ENCODE results near the gene TSN. TPM values are rescaled to one million over a fixed set of nuclear protein-coding genes. Genes with fewer than 3 reads are reported as not detected.
"Not testable (repeated sequence)": the region's sequence is repeated elsewhere in the genome, so short reads cannot be mapped to it uniquely, and the experiment has no call there.

TSN gene
- total and polyA plus RNA-seq, 2 donors (not counting 1 experiment from before 2014, with no cell fraction given): 40.0 to 50.4 TPM

GRCh38 chr2:121805766-121806143 is 50.3 kb downstream of the TSN start:
- no peaks in the 10 kb centered on the region for H3K36me3 ChIP-seq (ENCODE audit: control insufficient read depth, insufficient read depth, low read length)
- H3K4me2 ChIP-seq (ENCODE audit: extremely low read depth, insufficient read depth, low read length): no peak overlapping the region
- peaks cover under 1% of the 10 kb centered on the region for H3K27me3 ChIP-seq (ENCODE audit: control insufficient read depth, insufficient read depth, low read length)
- no peak overlapping the region for H3K9ac ChIP-seq (ENCODE audit: insufficient read depth, low read length)
- H2AFZ ChIP-seq (ENCODE audit: low read length): no peak overlapping the region
- H3K9me3 ChIP-seq (ENCODE audit: control insufficient read depth, insufficient read depth, low read depth, low read length): no peaks in the 10 kb centered on the region
- no peak overlapping the region for H3K4me3 ChIP-seq (replicated peaks in 1 of 4; ENCODE audit: control extremely low read depth in 1 of 4, insufficient read depth in 1 of 4, low read depth in 3 of 4, low read length in 4 of 4)
- no peaks in the 10 kb centered on the region for H3K79me2 ChIP-seq (ENCODE audit: control insufficient read depth, insufficient read depth, low read length)
- no peak for DNase-seq (ENCODE audit: low read depth in 2 of 2)
- H3K27ac ChIP-seq (ENCODE audit: insufficient read depth, low read length): no peak overlapping the region
- TF ChIP-seq EZH2 (IDR thresholded peaks at IDR 0.05; ENCODE audit: low read length, missing control alignments): no peak
- TF ChIP-seq, protein P1, sequence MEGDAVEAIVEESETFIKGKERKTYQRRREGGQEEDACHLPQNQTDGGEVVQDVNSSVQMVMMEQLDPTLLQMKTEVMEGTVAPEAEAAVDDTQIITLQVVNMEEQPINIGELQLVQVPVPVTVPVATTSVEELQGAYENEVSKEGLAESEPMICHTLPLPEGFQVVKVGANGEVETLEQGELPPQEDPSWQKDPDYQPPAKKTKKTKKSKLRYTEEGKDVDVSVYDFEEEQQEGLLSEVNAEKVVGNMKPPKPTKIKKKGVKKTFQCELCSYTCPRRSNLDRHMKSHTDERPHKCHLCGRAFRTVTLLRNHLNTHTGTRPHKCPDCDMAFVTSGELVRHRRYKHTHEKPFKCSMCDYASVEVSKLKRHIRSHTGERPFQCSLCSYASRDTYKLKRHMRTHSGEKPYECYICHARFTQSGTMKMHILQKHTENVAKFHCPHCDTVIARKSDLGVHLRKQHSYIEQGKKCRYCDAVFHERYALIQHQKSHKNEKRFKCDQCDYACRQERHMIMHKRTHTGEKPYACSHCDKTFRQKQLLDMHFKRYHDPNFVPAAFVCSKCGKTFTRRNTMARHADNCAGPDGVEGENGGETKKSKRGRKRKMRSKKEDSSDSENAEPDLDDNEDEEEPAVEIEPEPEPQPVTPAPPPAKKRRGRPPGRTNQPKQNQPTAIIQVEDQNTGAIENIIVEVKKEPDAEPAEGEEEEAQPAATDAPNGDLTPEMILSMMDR (conservative IDR thresholded peaks at IDR 0.05 in 1 of 2, IDR thresholded peaks at IDR 0.05 in 1 of 2; ENCODE audit: low read depth in 1 of 2, low read length in 2 of 2): no peak
- no peaks in the 10 kb centered on the region for H4K20me1 ChIP-seq (ENCODE audit: control insufficient read depth, extremely low read depth, insufficient read depth, low read length)
- no peaks in the 10 kb centered on the region for H3K4me1 ChIP-seq (ENCODE audit: control insufficient read depth, extremely low read depth, insufficient read depth, low read length)

DNA sequence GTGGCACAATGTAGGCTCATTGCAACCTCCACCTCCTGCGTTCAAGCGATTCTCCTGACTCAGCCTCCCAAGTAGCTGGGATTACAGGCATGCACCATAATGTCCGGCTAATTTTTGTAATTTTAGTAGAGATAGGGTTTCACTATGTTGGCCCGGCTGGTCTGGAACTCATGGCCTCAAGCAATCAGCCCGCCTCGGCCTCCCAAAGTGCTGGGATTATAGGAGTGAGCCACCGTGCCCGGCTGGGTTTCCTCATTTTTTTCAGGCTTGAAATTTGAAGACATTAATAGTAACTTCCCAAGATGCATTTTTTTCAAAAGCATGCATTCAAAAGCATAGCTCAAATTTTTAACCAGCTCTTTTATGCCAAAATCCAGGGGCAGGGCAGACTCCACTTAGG is 52.3 kb downstream of the TSN start:
- H3K9me3 ChIP-seq (ENCODE audit: control insufficient read depth, insufficient read depth, low read depth, low read length); H3K9ac ChIP-seq (ENCODE audit: insufficient read depth, low read length); H3K27ac ChIP-seq (ENCODE audit: insufficient read depth, low read length); H3K4me2 ChIP-seq (ENCODE audit: extremely low read depth, insufficient read depth, low read length); H2AFZ ChIP-seq (ENCODE audit: low read length); DNase-seq (ENCODE audit: low read depth in 2 of 2); H3K27me3 ChIP-seq (ENCODE audit: control insufficient read depth, insufficient read depth, low read length); H3K4me1 ChIP-seq (ENCODE audit: control insufficient read depth, extremely low read depth, insufficient read depth, low read length); H3K4me3 ChIP-seq (replicated peaks in 1 of 4; ENCODE audit: control extremely low read depth in 1 of 4, insufficient read depth in 1 of 4, low read depth in 3 of 4, low read length in 4 of 4); H3K36me3 ChIP-seq (ENCODE audit: control insufficient read depth, insufficient read depth, low read length); H3K79me2 ChIP-seq (ENCODE audit: control insufficient read depth, insufficient read depth, low read length); H4K20me1 ChIP-seq (ENCODE audit: control insufficient read depth, extremely low read depth, insufficient read depth, low read length): not testable (repeated sequence)

DNA sequence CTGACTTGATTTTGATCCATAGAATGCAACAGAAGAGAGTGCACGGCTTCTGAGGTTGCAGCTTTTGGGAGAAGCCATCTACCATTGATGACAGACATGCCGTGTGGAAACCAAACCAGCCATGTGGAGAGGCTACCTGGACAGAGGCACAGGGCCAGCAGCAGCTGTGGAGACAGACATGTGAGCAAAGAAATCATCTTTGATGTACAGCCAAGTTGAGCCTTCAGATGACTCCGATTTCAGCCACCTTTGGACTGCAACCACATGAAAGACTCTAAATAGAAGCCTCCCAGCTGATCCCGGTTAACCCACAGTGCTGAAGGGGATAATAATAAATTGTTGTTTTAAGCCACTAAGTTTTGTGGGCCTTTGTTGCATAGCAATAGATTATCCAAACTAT is 54.2 kb downstream of the TSN start:
- Histone ChIP-seq H3K4me2 (ENCODE audit: extremely low read depth, insufficient read depth, low read length) (no peak overlapping the region), H3K4me3 (replicated peaks in 1 of 4; ENCODE audit: control extremely low read depth in 1 of 4, insufficient read depth in 1 of 4, low read depth in 3 of 4, low read length in 4 of 4) (no peak overlapping the region), H3K9me3 (ENCODE audit: control insufficient read depth, insufficient read depth, low read depth, low read length) (no peaks in the 10 kb centered on the region), H3K79me2 (ENCODE audit: control insufficient read depth, insufficient read depth, low read length) (no peaks in the 10 kb centered on the region), H3K4me1 (ENCODE audit: control insufficient read depth, extremely low read depth, insufficient read depth, low read length) (no peaks in the 10 kb centered on the region), H3K9ac (ENCODE audit: insufficient read depth, low read length) (no peak overlapping the region), H3K27ac (ENCODE audit: insufficient read depth, low read length) (no peak overlapping the region), H3K36me3 (ENCODE audit: control insufficient read depth, insufficient read depth, low read length) (no peaks in the 10 kb centered on the region), H3K27me3 (ENCODE audit: control insufficient read depth, insufficient read depth, low read length) (no peaks in the 10 kb centered on the region), H2AFZ (ENCODE audit: low read length) (no peak overlapping the region), H4K20me1 (ENCODE audit: control insufficient read depth, extremely low read depth, insufficient read depth, low read length) (no peaks in the 10 kb centered on the region)
- TF ChIP-seq, protein P1 (conservative IDR thresholded peaks at IDR 0.05 in 1 of 2, IDR thresholded peaks at IDR 0.05 in 1 of 2; ENCODE audit: low read depth in 1 of 2, low read length in 2 of 2): no peak
- TF ChIP-seq EZH2 (IDR thresholded peaks at IDR 0.05; ENCODE audit: low read length, missing control alignments): no peak
- DNase-seq (ENCODE audit: low read depth in 2 of 2): no peak
